Left ventricle myocardium superior (tissue), 1 donor: Measurements from ENCODE around the gene MAP2K1. TPM values are rescaled to one million over a fixed set of nuclear protein-coding genes. Genes with fewer than 3 reads are reported as not detected.
"Not testable (repeated sequence)": the region's sequence is repeated elsewhere in the genome, so short reads cannot be mapped to it uniquely, and the experiment has no call there.

Source experiments
- ATAC-seq: fragments of 200-7000 bp; cut with Tn5 transposase; one replicate; pipeline ENCODE4 v1.9.1; 2020; ENCODE audit warnings: mild to moderate bottlenecking, moderate library complexity
- DNase-seq: peaks from one replicate; pipeline ENCODE4 v3.0.0-alpha.2; 2020
- intact Hi-C: fragments of 100-400 bp; cut with micrococcal nuclease; formaldehyde crosslinking; loops from one replicate; pipeline ENCODE4 v1.11.0; 2022
- long read RNA-seq: library from polyadenylated mRNA; unstranded; transcript quantifications from one replicate; pipeline ENCODE4 v2.0.0, GENCODE V29; 2021
- total RNA-seq: library from RNA; stranded (reverse); fragmentation: NEBNext Ultra II Directional; extraction: Animal tissue kit (Norgen Biotek cat#: 25700); gene quantifications from one replicate; pipeline ENCODE4 v1.2.1, GENCODE V29; 2021
- donor health status: DM: no; HTN: yes; CAD: no; lungs with severe emphysema.

The MAP2K1 gene
- total RNA-seq, result 40.4 TPM
- long read RNA-seq, transcript MAP2K1-201 (11 exons, 3,410 nt), result major isoform, 52 of 65 reads
- long read RNA-seq, partial matches to known transcripts, result 7 of 65 reads
- long read RNA-seq, other reads (novel, unspliced or antisense), result 6 of 65 reads

GRCh38 chr15:66386204-66387123 lies at the start of gene MAP2K1:
Gene MAP2K1 (plus strand): TSS chr15:66386912. CDS start chr15:66387348, 436 bp downstream.
- intact Hi-C loops, result loop anchor here (5.0 kb wide), 1 partner anchor 116 kb away; the partner anchor contains the start of gene RPL4
- ATAC-seq, result peak; percentile 99

GRCh38 chr15:66348530-66348929 lies 38.2 kb upstream of the MAP2K1 start:
- DNase-seq, intact Hi-C loops, ATAC-seq: not testable (repeated sequence)

More at GRCh38 chr15:66386204-66387123, at the start of gene MAP2K1:
- DNase-seq, result peak; percentile 99

GRCh38 chr15:66356077-66356358 lies 30.7 kb upstream of the MAP2K1 start:
- DNase-seq (no peak), ATAC-seq (no peak)
- intact Hi-C loops, result no loop called here

- ATAC-seq (peak; percentile 100), DNase-seq (peak; percentile 97)
- intact Hi-C loops, result no loop called here
Observed at GRCh38 chr15:66356359-66357236, 30.1 kb upstream of the MAP2K1 start, which contains the start of gene TIPIN. Gene TIPIN (minus strand): TSS chr15:66356685. CDS start chr15:66352947, 3,738 bp downstream.

- DNase-seq, result no peak
- ATAC-seq, result no peak
- intact Hi-C loops, result no loop called here
Observed at GRCh38 chr15:66359740-66360139, 27.0 kb upstream of the MAP2K1 start.

- intact Hi-C loops, ATAC-seq, DNase-seq: not testable (repeated sequence)
Observed at GRCh38 chr15:66361745-66362460, 24.8 kb upstream of the MAP2K1 start.

- ATAC-seq (no peak), DNase-seq (no peak)
- intact Hi-C loops, result no loop called here
Observed at GRCh38 chr15:66362776-66363175, 23.9 kb upstream of the MAP2K1 start.

GRCh38 chr15:66364944-66365528 lies 21.7 kb upstream of the MAP2K1 start:
- intact Hi-C loops, result no loop called here
- ATAC-seq (no peak), DNase-seq (no peak)

- DNase-seq (no peak), ATAC-seq (peak; percentile 40)
- intact Hi-C loops, result no loop called here
Observed at GRCh38 chr15:66369773-66370651, 16.7 kb upstream of the MAP2K1 start.

GRCh38 chr15:66374179-66374578 lies 12.5 kb upstream of the MAP2K1 start:
- intact Hi-C loops, result no loop called here
- ATAC-seq (no peak), DNase-seq (no peak)

GRCh38 chr15:66378814-66379430 lies 7.8 kb upstream of the MAP2K1 start:
- intact Hi-C loops, result no loop called here
- no peak for DNase-seq
- ATAC-seq, result no peak

GRCh38 chr15:66381376-66381775 lies 5.3 kb upstream of the MAP2K1 start:
- intact Hi-C loops, DNase-seq, ATAC-seq: not testable (repeated sequence)

- intact Hi-C loops, result loop anchor here (5.0 kb wide), 1 partner anchor 115 kb away; the partner anchor contains the start of gene RPL4
- peak; percentile 78 for DNase-seq
- peak; percentile 60 for ATAC-seq
Observed at GRCh38 chr15:66387163-66388042, 691 bp downstream of the MAP2K1 start.

- DNase-seq (no peak), ATAC-seq (no peak)
- intact Hi-C loops, result loop anchor here (5.0 kb wide), 1 partner anchor 114 kb away; the partner anchor contains the start of gene RPL4
Observed at GRCh38 chr15:66388043-66388363, 1.3 kb downstream of the MAP2K1 start.

- intact Hi-C loops, result loop anchor here (5.0 kb wide), 1 partner anchor 114 kb away; the partner anchor contains the start of gene RPL4
- no peak for ATAC-seq
- DNase-seq, result no peak
Observed at GRCh38 chr15:66388576-66388975, 1.9 kb downstream of the MAP2K1 start.
